Activated T-cell treated with anti-CD3 and anti-CD28 coated beads for 1 hour (primary cell): ENCODE results near the gene FABP3.

Source experiments
- DNase-seq: peaks from one replicate; pipeline ENCODE4 v3.0.0-alpha.2; 2020; ENCODE audit warnings: low read depth

Gene FABP3

DNA sequence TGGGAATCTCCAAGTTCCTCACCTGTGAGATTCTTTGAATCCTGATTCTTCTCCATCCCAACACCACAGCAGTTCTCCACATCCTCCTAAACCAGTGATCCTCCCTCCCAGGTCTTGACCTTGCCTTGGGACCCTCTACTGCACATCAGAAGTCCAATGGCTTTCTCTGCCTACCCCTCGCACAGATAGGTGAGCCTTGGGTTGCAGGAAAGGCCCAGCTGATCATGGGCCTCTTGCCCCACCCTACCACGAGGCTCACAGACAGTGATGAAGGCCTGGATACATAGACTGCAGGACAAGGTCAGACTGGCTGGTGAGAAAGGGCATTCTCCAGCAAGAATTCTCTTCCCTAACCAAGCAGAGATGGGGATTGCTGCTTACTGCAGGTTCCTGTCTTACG, 825 bp downstream of the FABP3 start:
- no peak for DNase-seq

DNA sequence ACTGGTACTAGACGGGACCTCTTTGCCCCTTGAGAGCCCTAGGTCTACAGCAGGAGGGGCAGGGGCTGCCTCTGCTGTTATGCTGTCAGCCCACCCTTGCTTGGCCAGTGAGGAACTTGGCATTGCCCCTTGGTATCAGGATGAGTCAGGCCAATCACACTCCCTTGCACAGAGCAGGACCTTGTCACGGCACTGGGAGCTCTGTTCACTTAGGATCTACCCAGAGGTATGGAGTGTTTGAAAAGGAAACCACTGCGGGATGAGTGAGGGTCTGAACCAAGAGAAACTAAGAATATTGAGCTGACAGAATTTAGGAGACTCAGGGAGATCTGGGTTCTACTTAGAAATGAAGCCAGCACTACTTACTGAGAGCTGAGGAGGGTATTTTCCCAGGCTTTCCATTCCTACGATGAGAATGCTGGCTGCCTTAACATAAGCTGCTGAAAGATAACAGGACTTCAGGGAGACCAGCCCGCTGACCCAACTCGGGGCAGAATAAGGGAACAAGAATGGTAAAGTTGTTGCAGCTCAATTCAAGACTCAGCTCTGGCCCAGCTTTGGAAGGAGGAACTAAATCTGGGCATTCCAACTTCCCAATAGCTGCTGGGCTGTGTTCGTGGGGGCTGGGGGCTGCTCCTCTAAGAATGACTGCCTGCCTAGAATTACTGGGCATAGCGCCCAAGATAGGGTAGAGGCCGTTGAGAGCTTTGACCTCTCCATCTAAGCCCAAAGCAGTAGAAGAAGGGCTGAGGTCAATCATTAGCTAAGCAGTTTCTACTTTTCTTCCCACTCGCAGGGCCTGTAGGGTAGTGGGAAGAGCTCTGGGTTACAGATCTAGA, 1.5 kb downstream of the FABP3 start:
- DNase-seq, result no peak

DNA sequence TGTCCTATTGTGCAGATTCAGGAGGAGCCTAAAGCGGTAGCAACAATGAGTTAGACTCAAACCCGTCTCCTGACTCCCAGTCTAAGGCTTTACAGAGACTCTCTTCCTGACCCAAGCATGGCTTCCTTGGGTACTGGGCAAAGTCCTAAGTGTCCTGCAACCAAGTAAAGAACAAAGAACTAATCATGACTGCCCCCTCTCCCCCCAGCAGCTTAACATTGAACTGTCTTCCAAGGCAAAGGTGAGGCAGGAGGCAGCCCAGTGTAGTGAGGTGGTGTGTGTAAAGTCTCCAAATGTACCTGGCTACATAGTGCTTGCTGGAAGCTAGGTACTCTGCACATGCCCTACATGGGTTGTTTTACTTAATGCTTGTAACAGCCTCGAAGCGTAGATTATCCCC, 2.3 kb downstream of the FABP3 start:
- no peak for DNase-seq

DNA sequence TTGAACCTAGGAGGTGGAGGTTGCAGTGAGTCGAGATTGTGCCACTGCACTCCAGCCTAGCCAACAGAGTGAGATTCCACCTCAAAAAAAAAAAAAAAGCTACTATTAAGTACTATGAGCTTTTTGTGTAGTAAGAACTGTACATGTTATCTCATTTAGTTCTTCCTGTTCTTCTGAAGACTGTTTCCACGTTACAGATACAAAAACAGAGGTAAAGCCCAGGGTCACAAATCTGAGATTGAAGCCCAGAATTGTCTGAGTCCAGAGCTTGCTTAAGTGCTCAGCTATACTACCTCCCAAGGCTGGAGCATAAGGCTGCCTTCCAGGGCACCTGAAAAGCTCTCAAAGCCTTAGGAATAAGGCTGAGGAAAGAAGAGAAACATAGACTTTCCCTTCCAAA, 2.9 kb downstream of the FABP3 start:
- no peak for DNase-seq

DNA sequence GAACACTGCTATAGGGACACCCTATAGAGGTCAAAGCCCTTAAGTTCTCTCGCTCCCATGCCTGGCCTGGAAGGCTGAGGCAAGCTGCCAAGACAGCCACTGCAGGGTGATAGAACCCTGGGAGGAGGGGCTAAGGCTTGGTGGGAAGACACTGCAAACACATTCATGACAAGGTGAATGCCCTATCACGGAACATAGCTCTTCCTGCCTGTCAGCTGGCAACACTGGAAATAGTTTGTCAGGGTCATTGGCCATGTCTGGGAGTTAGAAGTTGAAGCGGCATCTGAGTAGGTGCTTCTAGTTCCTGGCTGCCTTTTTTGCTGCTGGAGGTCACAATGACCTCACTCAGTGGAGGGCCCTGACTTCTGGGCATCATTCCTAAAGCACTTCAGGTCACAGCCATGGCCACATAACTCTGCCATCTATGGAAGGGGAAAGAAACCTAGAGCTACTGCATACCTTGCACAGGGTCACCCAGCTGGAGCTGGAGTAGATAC, 4.2 kb downstream of the FABP3 start:
- DNase-seq, result no peak

DNA sequence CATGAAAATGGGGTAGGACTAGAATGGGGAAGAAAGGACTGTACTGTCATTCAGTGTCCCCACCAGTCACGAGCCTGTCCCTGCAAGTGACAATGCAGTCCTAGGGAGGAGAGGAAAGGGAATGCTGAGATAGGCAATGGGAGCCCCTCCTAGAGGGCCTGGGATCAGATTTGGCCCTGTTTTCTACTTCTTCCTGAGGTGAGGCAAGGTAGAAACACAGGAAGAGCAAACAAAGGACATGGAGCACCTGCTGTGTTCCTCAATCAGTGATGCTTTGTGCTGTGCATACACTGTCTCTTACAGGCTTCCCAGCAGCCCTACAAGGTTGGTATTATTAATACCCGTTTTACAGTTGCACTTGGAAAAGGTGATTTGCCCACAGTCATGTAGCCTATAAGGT, 6.1 kb downstream of the FABP3 start:
- DNase-seq, result no peak

DNA sequence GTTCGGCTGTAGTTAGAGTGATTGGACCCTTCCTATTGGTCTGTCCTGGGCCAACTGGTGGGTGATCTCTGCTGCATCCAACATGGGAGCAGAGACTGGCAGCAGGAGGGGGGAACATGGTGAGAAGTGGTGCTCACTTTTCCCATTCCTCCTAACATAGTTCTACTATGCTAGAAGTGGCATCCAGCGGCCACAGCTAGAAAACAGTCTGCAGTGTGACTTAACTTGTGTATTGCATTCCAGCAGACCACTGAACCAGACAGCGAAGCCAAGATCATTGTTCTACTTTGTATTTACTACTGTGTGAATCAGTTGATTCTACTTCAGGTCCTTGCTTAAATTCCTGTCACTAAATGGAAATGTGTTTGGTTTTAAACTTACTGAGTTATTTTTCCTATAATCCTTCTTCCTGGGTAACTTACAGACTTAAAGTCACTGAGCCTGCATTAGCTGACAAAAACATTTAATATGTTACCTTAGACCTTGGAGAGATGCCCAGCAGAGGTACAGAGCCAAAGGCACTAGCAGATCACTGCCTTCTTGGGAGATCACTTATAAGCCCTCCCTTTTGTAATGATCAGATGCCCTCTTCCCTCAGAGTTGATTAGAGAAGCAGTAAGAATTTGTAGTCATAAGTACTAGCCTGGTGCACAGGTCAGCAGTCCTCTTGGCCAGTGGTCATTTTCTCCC, 8.2 kb downstream of the FABP3 start:
- no peak for DNase-seq

DNA sequence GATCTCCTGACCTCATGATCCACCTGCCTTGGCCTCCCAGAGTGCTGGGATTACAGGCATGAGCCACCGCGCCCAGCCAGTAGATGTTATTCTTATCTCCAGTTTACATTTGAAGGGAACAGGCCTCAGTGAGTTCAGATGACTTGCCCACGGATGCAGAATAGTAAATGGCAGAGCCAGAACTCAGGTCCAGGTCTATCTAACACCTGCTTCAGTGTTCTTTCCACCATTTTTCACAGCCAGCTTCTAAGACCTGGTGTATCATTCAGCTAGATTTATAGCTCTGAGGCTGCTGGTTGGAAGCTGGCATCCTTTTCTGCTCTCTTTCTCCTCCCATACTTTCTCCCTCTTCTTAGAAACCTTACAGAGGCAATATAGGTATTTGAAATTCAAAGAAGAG, 10.8 kb downstream of the FABP3 start:
- DNase-seq, result no peak

DNA sequence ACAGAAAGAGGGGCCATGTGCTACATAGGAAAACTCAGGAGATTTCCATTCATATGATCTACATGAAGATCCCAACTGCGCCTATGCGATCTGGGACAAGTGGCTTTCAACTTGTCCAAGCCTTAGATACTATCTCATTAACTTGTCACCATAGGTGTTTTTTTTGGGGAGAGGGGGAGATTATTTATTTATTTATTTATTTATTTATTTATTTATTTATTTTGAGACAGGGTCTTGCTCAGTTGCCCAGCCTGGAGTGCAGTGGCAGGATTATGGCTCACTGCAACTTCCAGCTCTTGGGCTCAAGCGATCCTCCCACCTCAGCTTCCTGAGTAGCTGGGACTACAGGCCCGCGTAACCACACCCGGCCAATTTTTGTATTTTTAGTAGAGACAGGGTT, 11.3 kb downstream of the FABP3 start:
- no peak for DNase-seq

DNA sequence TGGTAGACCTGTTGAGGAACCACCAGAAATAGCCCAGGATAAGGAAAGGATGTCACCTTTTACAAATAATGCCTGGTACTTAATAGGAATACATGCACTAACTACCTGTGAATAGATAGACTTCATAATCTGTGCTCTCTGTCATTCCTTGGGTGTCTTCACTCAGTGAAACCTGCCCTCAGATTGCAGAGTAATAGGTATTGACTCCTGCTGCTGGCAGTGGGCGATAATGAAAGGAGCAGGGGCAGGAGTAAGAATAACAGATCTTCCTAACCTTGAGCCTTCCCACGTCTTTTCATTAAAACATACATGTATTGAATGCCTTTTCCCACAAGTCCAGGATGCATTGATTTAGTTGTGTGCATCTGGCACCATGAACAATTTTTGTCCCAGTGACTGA, 16.4 kb downstream of the FABP3 start:
- DNase-seq, result no peak

DNA sequence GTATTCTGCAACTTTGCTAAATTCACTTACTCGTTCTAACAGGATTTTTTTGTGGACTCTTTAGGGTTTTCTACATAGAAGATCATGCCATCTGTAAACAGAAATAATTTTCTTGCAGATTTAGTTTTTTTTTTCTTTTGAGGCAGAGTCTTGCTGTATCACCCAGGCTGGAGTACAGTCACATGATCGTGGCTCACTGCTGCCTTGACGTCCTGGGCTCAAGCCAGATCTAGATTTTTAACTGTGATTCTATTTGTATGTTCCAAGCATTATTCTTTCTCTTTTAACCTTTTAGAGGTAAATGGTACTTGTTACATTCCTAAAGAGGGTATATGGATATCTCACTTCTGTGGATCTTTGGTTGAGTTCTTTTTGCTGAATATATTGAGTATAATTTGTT, 18.6 kb downstream of the FABP3 start:
- DNase-seq, result no peak

DNA sequence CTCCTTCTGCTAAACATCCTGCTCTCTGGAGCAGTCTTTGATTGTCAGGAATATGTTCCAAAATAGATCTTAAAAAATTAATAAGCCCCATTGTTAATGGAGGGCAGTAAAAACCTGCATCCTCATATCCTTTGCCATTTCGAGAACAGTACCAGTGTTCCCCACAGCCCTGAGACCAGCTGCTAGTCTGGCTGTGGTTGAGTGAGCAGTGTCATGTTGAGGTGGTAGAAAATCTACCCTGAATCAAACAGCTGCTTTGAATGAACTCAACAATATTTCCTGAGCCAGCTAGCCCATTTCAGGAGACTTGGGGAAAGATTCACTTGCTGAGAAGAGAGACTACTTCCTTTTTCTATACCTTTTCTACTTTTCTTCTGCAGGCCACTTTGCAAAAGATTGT, 24.4 kb downstream of the FABP3 start:
- DNase-seq, result no peak

DNA sequence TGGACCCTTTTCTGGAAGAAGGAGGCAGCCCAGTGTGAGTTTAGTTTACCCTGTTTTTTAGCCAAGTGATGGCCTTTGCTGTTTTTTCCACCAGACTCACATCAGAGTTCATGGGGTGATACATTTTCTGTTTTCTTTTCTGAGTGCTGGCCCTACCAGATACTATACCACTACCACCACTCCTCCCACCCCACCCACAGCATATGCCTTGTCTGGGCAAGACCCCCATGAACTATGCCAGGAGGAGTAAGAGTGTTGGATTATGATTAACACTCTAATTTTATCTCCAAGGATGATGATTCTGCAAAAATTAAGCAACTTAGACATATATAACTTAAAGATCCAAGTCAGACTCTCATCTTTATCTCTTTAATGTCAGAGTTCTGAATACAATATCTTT, 26.1 kb downstream of the FABP3 start:
- no peak for DNase-seq

DNA sequence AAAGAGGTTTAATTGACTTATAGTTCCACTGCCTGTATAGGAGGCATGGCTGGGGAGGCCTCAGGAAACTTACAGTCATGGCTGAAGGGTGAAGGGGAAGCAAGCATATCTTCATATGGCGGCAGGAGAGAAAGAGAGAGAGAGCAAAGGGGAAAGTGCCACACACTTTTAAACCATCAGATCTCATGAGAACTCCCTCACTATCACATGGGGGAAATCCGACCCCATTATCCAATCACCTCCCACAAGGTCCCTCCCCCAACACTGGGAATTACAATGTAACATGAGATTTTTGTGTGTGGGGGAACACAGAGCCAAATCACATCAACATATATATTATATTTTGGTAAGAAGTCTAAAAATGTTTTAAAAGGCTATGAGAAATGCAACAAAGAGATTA, 27.2 kb downstream of the FABP3 start:
- DNase-seq, result no peak

DNA sequence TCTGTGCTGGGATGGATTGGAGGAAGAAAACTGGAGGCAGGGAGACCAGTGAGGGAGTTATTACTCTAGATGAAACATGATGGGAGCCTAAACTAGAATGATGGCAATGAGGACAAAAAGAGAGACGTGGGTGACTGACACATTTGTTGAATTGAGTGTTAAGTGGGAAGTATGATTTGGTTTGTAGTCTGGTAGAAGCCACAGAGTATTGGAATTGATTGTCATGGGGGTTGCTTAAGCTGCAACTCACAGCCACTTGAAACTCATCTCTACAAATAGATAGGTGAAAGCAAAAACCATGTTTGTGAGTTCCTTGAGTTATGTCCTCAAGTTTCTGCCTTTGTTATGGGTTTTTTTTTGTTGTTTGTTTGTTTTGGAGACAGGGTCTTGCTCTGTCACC, 28.4 kb downstream of the FABP3 start:
- DNase-seq, result no peak

DNA sequence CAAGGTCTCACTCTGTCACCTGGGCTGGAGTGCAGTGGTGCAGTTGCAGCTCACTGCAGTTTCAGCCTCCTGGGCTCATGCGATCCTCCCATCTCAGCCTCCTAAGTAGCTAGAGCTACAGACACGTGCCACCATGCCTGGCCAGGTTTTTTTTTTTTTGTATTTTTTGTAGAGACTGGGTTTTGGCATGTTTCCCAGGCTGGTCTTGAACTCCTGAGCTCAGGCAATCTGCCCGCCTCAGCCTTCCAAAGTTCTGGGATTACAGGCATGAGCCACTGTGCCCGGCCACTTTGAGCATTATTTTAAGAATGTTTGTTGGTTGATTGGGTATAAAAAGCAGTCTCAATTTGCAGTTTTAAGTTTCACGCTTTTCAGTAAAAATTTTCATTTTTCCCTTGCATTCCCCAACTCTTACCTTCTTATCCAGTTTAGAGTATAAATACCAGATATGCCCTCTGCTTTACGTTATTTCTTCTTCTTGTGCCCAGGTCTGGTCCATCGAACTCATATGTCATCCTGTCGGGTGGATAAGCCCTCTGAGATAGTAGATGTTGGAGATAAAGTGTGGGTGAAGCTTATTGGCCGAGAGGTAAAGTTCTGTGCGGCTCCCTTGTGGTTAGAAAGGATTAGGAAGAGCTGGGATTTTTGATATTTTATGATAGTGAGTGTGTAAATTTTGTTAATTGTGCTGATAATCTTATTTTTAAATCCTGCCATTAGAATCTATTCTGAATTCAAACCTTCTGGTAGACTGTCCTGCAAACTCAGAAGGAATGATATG, 36.0 kb downstream of the FABP3 start:
- DNase-seq, result no peak

DNA sequence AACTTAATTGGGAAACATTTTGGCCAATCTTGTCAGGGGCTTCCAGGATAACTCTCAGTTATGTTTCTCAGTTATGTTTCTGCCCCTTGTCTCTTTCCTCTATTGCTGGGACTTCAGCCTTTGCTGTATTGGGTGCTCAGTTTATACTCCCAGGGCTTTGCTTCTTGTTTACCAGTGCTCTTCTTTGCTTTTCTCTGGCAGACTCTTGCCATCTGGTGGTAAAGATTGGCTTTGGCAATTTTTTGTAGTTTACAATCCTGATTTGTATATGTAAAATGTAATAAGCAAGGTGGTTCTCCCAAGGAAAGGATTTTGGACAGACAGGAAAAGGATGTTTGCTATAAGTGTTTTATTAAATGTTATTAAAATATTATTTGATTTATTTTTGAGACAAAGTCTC, 37.9 kb downstream of the FABP3 start:
- no peak for DNase-seq

DNA sequence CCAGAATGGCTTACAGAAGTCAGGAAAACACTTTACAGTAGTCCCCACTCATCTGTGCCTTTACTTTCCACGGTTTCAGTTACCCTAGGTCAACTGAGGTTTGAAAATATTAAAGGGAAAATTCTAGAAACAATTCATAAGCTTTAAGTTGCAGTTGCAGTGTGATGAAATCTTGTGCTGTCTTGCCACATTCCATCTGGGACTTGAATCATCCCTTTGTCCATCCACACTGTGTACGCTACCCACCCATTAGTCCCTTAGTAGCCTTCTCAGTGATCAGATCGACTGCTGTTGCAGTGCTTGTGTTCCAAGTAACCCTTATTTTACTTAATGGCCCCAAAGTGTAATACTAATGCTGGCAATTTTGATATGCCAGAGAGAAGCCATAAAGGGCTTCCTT, 45.5 kb downstream of the FABP3 start:
- no peak for DNase-seq

DNA sequence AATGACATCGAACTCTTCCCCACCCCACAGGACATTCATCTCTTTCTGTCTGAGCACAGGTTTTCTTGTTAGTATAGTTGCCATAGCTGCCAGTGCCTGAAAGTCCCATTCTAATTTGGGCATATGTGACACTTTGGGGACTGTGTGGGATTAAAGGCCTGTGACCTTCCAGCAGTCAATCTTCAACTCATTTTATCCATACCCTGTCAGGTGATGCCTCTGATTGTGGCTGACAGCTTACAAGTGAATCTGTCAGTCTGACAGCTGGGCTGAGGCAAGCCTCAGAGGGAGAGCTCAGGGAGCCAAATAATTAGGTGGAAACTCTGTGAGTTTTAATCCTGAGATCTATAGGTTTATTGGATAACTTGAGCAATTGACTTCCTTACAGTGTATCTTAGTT, 46.4 kb downstream of the FABP3 start:
- no peak for DNase-seq

DNA sequence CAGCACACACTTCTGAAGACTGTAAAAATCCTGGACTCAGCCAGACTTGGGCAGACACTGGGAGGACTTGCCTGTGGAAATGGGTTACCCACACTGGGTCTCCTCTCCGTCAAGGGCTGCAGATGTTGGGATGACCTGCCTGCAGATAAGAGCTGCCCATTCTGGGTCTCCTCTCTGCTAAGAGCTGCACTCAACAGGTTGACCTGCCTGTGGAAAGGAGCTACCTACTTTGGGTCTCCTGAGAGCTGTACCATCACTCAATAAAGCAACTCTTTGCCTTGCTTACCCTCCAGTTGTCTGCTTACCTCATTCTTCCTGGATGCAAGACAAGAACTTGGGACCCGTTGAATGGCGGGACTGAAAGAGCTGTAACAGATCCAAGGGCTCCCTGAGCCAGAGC, 47.9 kb downstream of the FABP3 start:
- DNase-seq, result no peak

DNA sequence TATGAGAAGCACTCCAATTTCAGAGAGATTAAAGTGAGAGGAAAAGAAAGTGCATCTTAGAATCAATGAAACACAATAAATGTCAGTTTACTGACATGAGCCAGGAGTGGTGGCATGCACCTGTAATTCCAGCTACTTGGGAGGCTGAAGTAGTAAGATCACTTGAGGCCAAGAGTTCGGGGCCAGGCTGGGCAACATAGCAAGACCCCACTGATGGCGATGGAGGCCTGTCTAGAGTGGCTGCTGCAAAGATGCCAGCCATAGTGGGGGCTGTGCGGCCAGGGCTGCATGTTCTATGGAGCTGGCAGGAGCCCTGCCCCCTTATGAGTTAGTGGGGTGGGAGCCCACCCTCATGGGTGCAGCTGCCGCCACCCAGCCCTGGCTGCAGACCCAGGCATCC, 48.8 kb downstream of the FABP3 start:
- no peak for DNase-seq

DNA sequence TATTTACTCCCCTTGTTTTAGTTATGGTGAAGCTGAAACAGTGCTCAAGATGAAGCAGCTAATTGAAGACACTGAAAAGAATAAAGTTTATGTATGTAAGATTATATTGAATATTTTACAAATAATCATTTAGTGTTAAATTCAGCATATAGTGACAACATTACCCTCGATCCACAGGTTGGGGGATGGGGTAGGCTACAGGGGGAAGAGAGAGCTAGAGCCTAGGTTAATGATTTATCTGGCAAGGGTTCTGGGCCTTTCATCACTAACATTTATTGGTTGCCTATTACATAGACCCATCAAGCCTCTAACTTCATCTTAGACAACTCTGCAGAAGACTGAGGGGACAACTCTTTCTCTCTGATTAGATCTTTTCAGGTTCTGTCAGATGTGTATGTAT, 54.7 kb downstream of the FABP3 start:
- DNase-seq, result no peak

DNA sequence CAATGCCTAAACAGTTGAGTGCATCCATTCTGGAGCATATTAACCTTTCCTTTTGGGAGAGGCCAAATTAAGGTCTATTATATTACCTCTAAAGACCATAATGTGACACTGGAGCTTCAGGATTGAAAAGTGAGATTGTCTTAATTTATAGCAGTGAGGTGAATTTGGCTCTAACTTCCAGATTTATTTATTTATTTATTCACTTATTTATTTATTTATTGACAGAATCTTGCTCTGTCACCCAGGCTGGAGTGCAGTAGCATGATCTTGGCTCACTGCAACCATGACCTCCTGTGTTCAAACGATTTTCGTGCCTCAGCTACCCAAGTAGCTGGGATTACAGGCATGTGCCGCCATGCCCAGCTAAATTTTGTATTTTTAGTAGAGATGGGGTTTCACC, 57.0 kb downstream of the FABP3 start:
- DNase-seq, result no peak
